ENCODE data around the gene TNK1. TPM values are rescaled to one million over a fixed set of nuclear protein-coding genes. Genes with fewer than 3 reads are reported as not detected.

Gene TNK1
- total and polyA plus RNA-seq, 2 donors from 2014 or later = 7.6 to 9.3 TPM

- intact Hi-C loops (cut with DNase I) = no loop called here
- H3K27me3 ChIP-seq (ENCODE audit: control insufficient read depth, insufficient read depth, low read length) = peaks cover 5% of the 10 kb centered on the region
- H3K4me3 ChIP-seq (ENCODE audit: low read length in 3 of 3) = peak overlapping the region in 1 of 3 donors; percentile 41
- peaks cover 0 to 17% (median 10%) of the 10 kb centered on the region in 3 donors for H3K4me1 ChIP-seq (ENCODE audit: control insufficient read depth in 2 of 3, insufficient read depth in 2 of 3, low read depth in 1 of 3, low read length in 3 of 3)
- FAIRE-seq (no peak), DNase-seq (peak; percentile 78 to 86 (median 82))
- H3K36me3 ChIP-seq (ENCODE audit: control insufficient read depth in 2 of 3, insufficient read depth in 3 of 3, low read length in 3 of 3) = peaks cover 0 to 3% (median 0%) of the 10 kb centered on the region in 3 donors
- peak overlapping the region in 1 of 2 donors; percentile 24 for H3K27ac ChIP-seq (ENCODE audit: low read depth in 2 of 2, low read length in 2 of 2)
- H3K9me3 ChIP-seq (ENCODE audit: control insufficient read depth in 2 of 3, insufficient read depth in 1 of 3, low read length in 3 of 3) = no peaks in the 10 kb centered on the region
- TF ChIP-seq CTCF (IDR thresholded peaks at IDR 0.05; ENCODE audit: borderline replicate concordance, extremely low read depth, insufficient read depth) = no peak
- peak overlapping the region in 1 of 3 donors; percentile 19 for H3K9ac ChIP-seq (ENCODE audit: low read length in 3 of 3)
Measured at GRCh38 chr17:7383742-7384488, 3.0 kb downstream of the TNK1 start.

- H3K36me3 ChIP-seq (ENCODE audit: control insufficient read depth in 2 of 3, insufficient read depth in 3 of 3, low read length in 3 of 3) = peaks cover 0 to 4% (median 3%) of the 10 kb centered on the region in 3 donors
- peaks cover 0 to 17% (median 10%) of the 10 kb centered on the region in 3 donors for H3K4me1 ChIP-seq (ENCODE audit: control insufficient read depth in 2 of 3, insufficient read depth in 2 of 3, low read depth in 1 of 3, low read length in 3 of 3)
- H3K4me3 ChIP-seq (ENCODE audit: low read length in 3 of 3) = peak overlapping the region in 1 of 3 donors; percentile 41
- H3K9me3 ChIP-seq (ENCODE audit: control insufficient read depth in 2 of 3, insufficient read depth in 1 of 3, low read length in 3 of 3) = no peaks in the 10 kb centered on the region
- peak overlapping the region in 1 of 2 donors; percentile 24 for H3K27ac ChIP-seq (ENCODE audit: low read depth in 2 of 2, low read length in 2 of 2)
- FAIRE-seq (no peak), DNase-seq (no peak)
- intact Hi-C loops (cut with DNase I) = no loop called here
- no peak for TF ChIP-seq CTCF (IDR thresholded peaks at IDR 0.05; ENCODE audit: borderline replicate concordance, extremely low read depth, insufficient read depth)
- H3K27me3 ChIP-seq (ENCODE audit: control insufficient read depth, insufficient read depth, low read length) = peaks cover 5% of the 10 kb centered on the region
- no peak overlapping the region for H3K9ac ChIP-seq (ENCODE audit: low read length in 3 of 3)
Measured at GRCh38 chr17:7384489-7385081, 3.7 kb downstream of the TNK1 start.

GRCh38 chr17:7388856-7389255 is 8.0 kb downstream of the TNK1 start:
- no peak for TF ChIP-seq CTCF (IDR thresholded peaks at IDR 0.05; ENCODE audit: borderline replicate concordance, extremely low read depth, insufficient read depth)
- no peak overlapping the region for H3K4me3 ChIP-seq (ENCODE audit: low read length in 3 of 3)
- DNase-seq = peak in 1 of 5 donors; percentile 45
- H3K9me3 ChIP-seq (ENCODE audit: control insufficient read depth in 2 of 3, insufficient read depth in 1 of 3, low read length in 3 of 3) = no peaks in the 10 kb centered on the region
- FAIRE-seq = no peak
- peaks cover 0 to 4% (median 0%) of the 10 kb centered on the region in 3 donors for H3K4me1 ChIP-seq (ENCODE audit: control insufficient read depth in 2 of 3, insufficient read depth in 2 of 3, low read depth in 1 of 3, low read length in 3 of 3)
- no peak overlapping the region for H3K27ac ChIP-seq (ENCODE audit: low read depth in 2 of 2, low read length in 2 of 2)
- no peak overlapping the region for H3K9ac ChIP-seq (ENCODE audit: low read length in 3 of 3)
- H3K27me3 ChIP-seq (ENCODE audit: control insufficient read depth, insufficient read depth, low read length) = no peaks in the 10 kb centered on the region
- peaks cover 3 to 4% (median 3%) of the 10 kb centered on the region in 3 donors for H3K36me3 ChIP-seq (ENCODE audit: control insufficient read depth in 2 of 3, insufficient read depth in 3 of 3, low read length in 3 of 3)
- intact Hi-C loops (cut with DNase I) = no loop called here

All from kidney (tissue), 14 donors.